ENCODE results near the gene PIAS1. TPM values are rescaled to one million over a fixed set of nuclear protein-coding genes. Genes with fewer than 3 reads are reported as not detected.
A peak's percentile ranks its signal among the peaks of the same experiment; 100 is the strongest.

The PIAS1 gene
- total and polyA plus RNA-seq, 12 donors = 5.8 to 37.9 (median 30.3) TPM

- DNase-seq (no peak), ATAC-seq (no peak)
- 42 to 53% methylated on average over 3 of the region's 3 CpGs for WGBS, 2 donors
- TF ChIP-seq CTCF (IDR thresholded peaks at IDR 0.05) = no peak
- Histone ChIP-seq H3K27ac (no peak overlapping the region), H3K27me3 (no peaks in the 10 kb centered on the region), H3K36me3 (no peaks in the 10 kb centered on the region), H3K4me3 (no peak overlapping the region), H3K9me3 (no peaks in the 10 kb centered on the region), H3K4me1 (peaks cover 7 to 82% (median 59%) of the 10 kb centered on the region in 9 donors)
- intact Hi-C loops (cut with DNase I) = loop anchor here in 1 of 10 donors (10.0 kb wide), 1 partner anchor 46 kb away; no protein-coding TSS in a partner anchor
Measured at GRCh38 chr15:68078365-68078764, 24.2 kb downstream of the PIAS1 start.

DNA sequence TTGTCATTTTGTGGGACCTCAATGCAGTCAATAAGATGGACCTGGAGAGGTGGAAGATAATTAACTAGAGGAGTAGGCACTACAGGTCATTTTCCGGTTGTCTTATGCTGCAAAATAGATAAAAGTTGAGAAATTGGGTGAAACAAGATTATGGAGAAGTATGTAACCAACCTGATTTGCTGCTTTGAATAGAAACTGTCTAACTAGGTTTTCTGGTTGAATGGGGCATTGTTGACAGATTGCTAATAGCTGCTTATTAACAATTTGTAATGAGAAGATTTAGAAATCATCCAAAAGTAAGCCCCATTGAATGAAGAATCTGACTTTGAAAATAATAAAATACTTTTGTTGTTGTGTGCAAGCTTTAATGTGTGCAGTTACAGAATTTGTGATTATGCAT lies 26.2 kb downstream of the PIAS1 start:
- H3K27ac ChIP-seq = no peak overlapping the region
- peaks cover 7 to 93% (median 75%) of the 10 kb centered on the region in 9 donors for H3K4me1 ChIP-seq
- no peak for ATAC-seq
- H3K4me3 ChIP-seq = no peak overlapping the region
- no peaks in the 10 kb centered on the region for H3K36me3 ChIP-seq
- no peak for TF ChIP-seq CTCF (IDR thresholded peaks at IDR 0.05)
- intact Hi-C loops (cut with DNase I) = no loop called here
- H3K27me3 ChIP-seq = no peaks in the 10 kb centered on the region
- no peaks in the 10 kb centered on the region for H3K9me3 ChIP-seq
- DNase-seq = no peak
- 75 to 93% methylated on average over 1 of the region's 1 CpG for WGBS, 2 donors

GRCh38 chr15:68080783-68081182 lies 26.7 kb downstream of the PIAS1 start:
- no peak for ATAC-seq
- TF ChIP-seq CTCF (IDR thresholded peaks at IDR 0.05) = no peak
- DNase-seq = no peak
- H3K27me3 ChIP-seq = no peaks in the 10 kb centered on the region
- H3K4me3 ChIP-seq = no peak overlapping the region
- WGBS, 2 donors = 58 to 76% methylated on average over 3 of the region's 3 CpGs
- intact Hi-C loops (cut with DNase I) = no loop called here
- no peaks in the 10 kb centered on the region for H3K9me3 ChIP-seq
- no peaks in the 10 kb centered on the region for H3K36me3 ChIP-seq
- H3K4me1 ChIP-seq = peaks cover 7 to 97% (median 76%) of the 10 kb centered on the region in 9 donors
- H3K27ac ChIP-seq = no peak overlapping the region

- H3K36me3 ChIP-seq = peaks cover 0 to 10% (median 0%) of the 10 kb centered on the region in 9 donors
- intact Hi-C loops (cut with DNase I) = no loop called here
- H3K4me3 ChIP-seq = no peak overlapping the region
- peak overlapping the region in 2 of 10 donors; percentile 4 to 16 for H3K27ac ChIP-seq
- H3K27me3 ChIP-seq = no peaks in the 10 kb centered on the region
- DNase-seq (no peak), ATAC-seq (peak in 1 of 8 donors; percentile 58)
- H3K4me1 ChIP-seq = peaks cover 2 to 91% (median 70%) of the 10 kb centered on the region in 9 donors
- H3K9me3 ChIP-seq = no peaks in the 10 kb centered on the region
- WGBS, 2 donors = 35 to 44% methylated on average over 4 of the region's 4 CpGs
- no peak for TF ChIP-seq CTCF (IDR thresholded peaks at IDR 0.05)
Measured at GRCh38 chr15:68081869-68082505, 27.9 kb downstream of the PIAS1 start.

Measured in heart right ventricle (tissue), 16 donors.